ENCODE results near the gene ZNF8. TPM values are rescaled to one million over a fixed set of nuclear protein-coding genes. Genes with fewer than 3 reads are reported as not detected.
"Not testable (repeated sequence)": the region's sequence is repeated elsewhere in the genome, so short reads cannot be mapped to it uniquely, and the experiment has no call there.

The ZNF8 gene
- total and polyA plus RNA-seq, 2 donors, result 3.7 to 4.1 TPM

- DNase-seq (ENCODE audit: low read depth in 6 of 9, low spot score in 9 of 9), result peak; percentile 89 to 97 (median 93)
- Histone ChIP-seq H3K36me3 (ENCODE audit: control insufficient read depth in 2 of 2, insufficient read depth in 2 of 2, low read length in 1 of 2) (peaks cover 15 to 43% of the 10 kb centered on the region in 2 donors), H3K27ac (ENCODE audit: low read depth in 1 of 2, low read length in 1 of 2) (peak within 1 kb of the TSS; percentile 83 to 87), H3K27me3 (ENCODE audit: control insufficient read depth in 2 of 2, insufficient read depth in 1 of 2, low read length in 1 of 2) (no peaks in the 10 kb centered on the region), H3K4me1 (ENCODE audit: control insufficient read depth in 2 of 2, insufficient read depth in 2 of 2, low read length in 2 of 2) (peaks cover 6 to 11% of the 10 kb centered on the region in 2 donors), H3K9me3 (ENCODE audit: control insufficient read depth in 2 of 2, insufficient read depth in 1 of 2, low read length in 1 of 2) (peaks cover 0 to 8% of the 10 kb centered on the region in 2 donors), H3K4me3 (ENCODE audit: low read length in 2 of 2) (peak within 1 kb of the TSS; percentile 66 to 96)
- 1% methylated on average over 55 of the region's 55 CpGs for WGBS
Measured at GRCh38 chr19:58305065-58305931, 26.5 kb downstream of the ZNF8 start, which contains the start of gene ERVK3-1. ERVK3-1 (plus strand) TSS chr19:58305377; CDS start chr19:58312169, 6,792 bp downstream.

GRCh38 chr19:58305932-58306323 is 27.2 kb downstream of the ZNF8 start:
- H3K36me3 ChIP-seq (ENCODE audit: control insufficient read depth in 2 of 2, insufficient read depth in 2 of 2, low read length in 1 of 2), result peaks cover 12 to 39% of the 10 kb centered on the region in 2 donors
- H3K27ac ChIP-seq (ENCODE audit: low read depth in 1 of 2, low read length in 1 of 2), result peak overlapping the region in 1 of 2 donors; percentile 83
- WGBS, result 74% methylated on average over 12 of the region's 12 CpGs

GRCh38 chr19:58307736-58308135 is 29.0 kb downstream of the ZNF8 start:
- no peak for DNase-seq (ENCODE audit: low read depth in 6 of 9, low spot score in 9 of 9)
- Histone ChIP-seq H3K36me3 (ENCODE audit: control insufficient read depth in 2 of 2, insufficient read depth in 2 of 2, low read length in 1 of 2) (peaks cover 25 to 53% of the 10 kb centered on the region in 2 donors), H3K27me3 (ENCODE audit: control insufficient read depth in 2 of 2, insufficient read depth in 1 of 2, low read length in 1 of 2) (no peaks in the 10 kb centered on the region), H3K4me3 (ENCODE audit: low read length in 2 of 2) (no peak overlapping the region), H3K9me3 (ENCODE audit: control insufficient read depth in 2 of 2, insufficient read depth in 1 of 2, low read length in 1 of 2) (peaks cover 3 to 13% of the 10 kb centered on the region in 2 donors), H3K27ac (ENCODE audit: low read depth in 1 of 2, low read length in 1 of 2) (no peak overlapping the region), H3K4me1 (ENCODE audit: control insufficient read depth in 2 of 2, insufficient read depth in 2 of 2, low read length in 2 of 2) (peaks cover 6 to 11% of the 10 kb centered on the region in 2 donors)
- WGBS, result 98% methylated on average over 4 of the region's 4 CpGs

More at GRCh38 chr19:58305932-58306323, 27.2 kb downstream of the ZNF8 start:
- peaks cover 0 to 4% of the 10 kb centered on the region in 2 donors for H3K9me3 ChIP-seq (ENCODE audit: control insufficient read depth in 2 of 2, insufficient read depth in 1 of 2, low read length in 1 of 2)
- no peak for DNase-seq (ENCODE audit: low read depth in 6 of 9, low spot score in 9 of 9)
- peak overlapping the region; percentile 66 to 96 for H3K4me3 ChIP-seq (ENCODE audit: low read length in 2 of 2)
- H3K27me3 ChIP-seq (ENCODE audit: control insufficient read depth in 2 of 2, insufficient read depth in 1 of 2, low read length in 1 of 2), result no peaks in the 10 kb centered on the region
- peaks cover 6 to 11% of the 10 kb centered on the region in 2 donors for H3K4me1 ChIP-seq (ENCODE audit: control insufficient read depth in 2 of 2, insufficient read depth in 2 of 2, low read length in 2 of 2)

GRCh38 chr19:58310685-58311084 is 31.9 kb downstream of the ZNF8 start:
- H3K27ac ChIP-seq (ENCODE audit: low read depth in 1 of 2, low read length in 1 of 2); H3K27me3 ChIP-seq (ENCODE audit: control insufficient read depth in 2 of 2, insufficient read depth in 1 of 2, low read length in 1 of 2); H3K4me3 ChIP-seq (ENCODE audit: low read length in 2 of 2); H3K4me1 ChIP-seq (ENCODE audit: control insufficient read depth in 2 of 2, insufficient read depth in 2 of 2, low read length in 2 of 2); DNase-seq (ENCODE audit: low read depth in 6 of 9, low spot score in 9 of 9): not testable (repeated sequence)
- H3K9me3 ChIP-seq (ENCODE audit: control insufficient read depth in 2 of 2, insufficient read depth in 1 of 2, low read length in 1 of 2), result peaks cover 3 to 16% of the 10 kb centered on the region in 2 donors
- WGBS, result 96% methylated on average over 13 of the region's 13 CpGs
- peaks cover 41 to 76% of the 10 kb centered on the region in 2 donors for H3K36me3 ChIP-seq (ENCODE audit: control insufficient read depth in 2 of 2, insufficient read depth in 2 of 2, low read length in 1 of 2)

- DNase-seq (ENCODE audit: low read depth in 6 of 9, low spot score in 9 of 9), result no peak
- H3K4me1 ChIP-seq (ENCODE audit: control insufficient read depth in 2 of 2, insufficient read depth in 2 of 2, low read length in 2 of 2), result peaks cover 0 to 1% of the 10 kb centered on the region in 2 donors
- peaks cover 3 to 12% of the 10 kb centered on the region in 2 donors for H3K9me3 ChIP-seq (ENCODE audit: control insufficient read depth in 2 of 2, insufficient read depth in 1 of 2, low read length in 1 of 2)
- WGBS, result 96% methylated on average over 7 of the region's 7 CpGs
- H3K36me3 ChIP-seq (ENCODE audit: control insufficient read depth in 2 of 2, insufficient read depth in 2 of 2, low read length in 1 of 2), result peaks cover 47 to 73% of the 10 kb centered on the region in 2 donors
- H3K27ac ChIP-seq (ENCODE audit: low read depth in 1 of 2, low read length in 1 of 2), result no peak overlapping the region
- H3K27me3 ChIP-seq (ENCODE audit: control insufficient read depth in 2 of 2, insufficient read depth in 1 of 2, low read length in 1 of 2), result no peaks in the 10 kb centered on the region
- H3K4me3 ChIP-seq (ENCODE audit: low read length in 2 of 2), result no peak overlapping the region
Measured at GRCh38 chr19:58311345-58311865, 32.6 kb downstream of the ZNF8 start.

- H3K36me3 ChIP-seq (ENCODE audit: control insufficient read depth in 2 of 2, insufficient read depth in 2 of 2, low read length in 1 of 2), result peaks cover 39% of the 10 kb centered on the region in 2 donors
- H3K9me3 ChIP-seq (ENCODE audit: control insufficient read depth in 2 of 2, insufficient read depth in 1 of 2, low read length in 1 of 2), result peaks cover 3 to 12% of the 10 kb centered on the region in 2 donors
- H3K27me3 ChIP-seq (ENCODE audit: control insufficient read depth in 2 of 2, insufficient read depth in 1 of 2, low read length in 1 of 2), result no peaks in the 10 kb centered on the region
- no peak overlapping the region for H3K27ac ChIP-seq (ENCODE audit: low read depth in 1 of 2, low read length in 1 of 2)
- DNase-seq (ENCODE audit: low read depth in 6 of 9, low spot score in 9 of 9), result no peak
- 100% methylated on average over 2 of the region's 2 CpGs for WGBS
- H3K4me1 ChIP-seq (ENCODE audit: control insufficient read depth in 2 of 2, insufficient read depth in 2 of 2, low read length in 2 of 2), result no peaks in the 10 kb centered on the region
- no peak overlapping the region for H3K4me3 ChIP-seq (ENCODE audit: low read length in 2 of 2)
Measured at GRCh38 chr19:58315580-58315979, 36.8 kb downstream of the ZNF8 start.

GRCh38 chr19:58317476-58318072 is 38.8 kb downstream of the ZNF8 start:
- Histone ChIP-seq H3K27me3 (ENCODE audit: control insufficient read depth in 2 of 2, insufficient read depth in 1 of 2, low read length in 1 of 2) (no peaks in the 10 kb centered on the region), H3K36me3 (ENCODE audit: control insufficient read depth in 2 of 2, insufficient read depth in 2 of 2, low read length in 1 of 2) (peaks cover 24 to 25% of the 10 kb centered on the region in 2 donors), H3K27ac (ENCODE audit: low read depth in 1 of 2, low read length in 1 of 2) (no peak overlapping the region), H3K9me3 (ENCODE audit: control insufficient read depth in 2 of 2, insufficient read depth in 1 of 2, low read length in 1 of 2) (peaks cover 0 to 3% of the 10 kb centered on the region in 2 donors), H3K4me1 (ENCODE audit: control insufficient read depth in 2 of 2, insufficient read depth in 2 of 2, low read length in 2 of 2) (no peaks in the 10 kb centered on the region), H3K4me3 (ENCODE audit: low read length in 2 of 2) (no peak overlapping the region)
- 74% methylated on average over 7 of the region's 7 CpGs for WGBS
- peak in 5 of 9 donors; percentile 19 to 57 (median 37) for DNase-seq (ENCODE audit: low read depth in 6 of 9, low spot score in 9 of 9)

- 91% methylated on average over 4 of the region's 4 CpGs for WGBS
- H3K4me3 ChIP-seq (ENCODE audit: low read length in 2 of 2), result no peak overlapping the region
- H3K36me3 ChIP-seq (ENCODE audit: control insufficient read depth in 2 of 2, insufficient read depth in 2 of 2, low read length in 1 of 2), result peaks cover 18% of the 10 kb centered on the region in 2 donors
- peaks cover 0 to 3% of the 10 kb centered on the region in 2 donors for H3K9me3 ChIP-seq (ENCODE audit: control insufficient read depth in 2 of 2, insufficient read depth in 1 of 2, low read length in 1 of 2)
- DNase-seq (ENCODE audit: low read depth in 6 of 9, low spot score in 9 of 9), result no peak
- no peak overlapping the region for H3K27ac ChIP-seq (ENCODE audit: low read depth in 1 of 2, low read length in 1 of 2)
- no peaks in the 10 kb centered on the region for H3K27me3 ChIP-seq (ENCODE audit: control insufficient read depth in 2 of 2, insufficient read depth in 1 of 2, low read length in 1 of 2)
- no peaks in the 10 kb centered on the region for H3K4me1 ChIP-seq (ENCODE audit: control insufficient read depth in 2 of 2, insufficient read depth in 2 of 2, low read length in 2 of 2)
Measured at GRCh38 chr19:58318297-58318696, 39.5 kb downstream of the ZNF8 start.

GRCh38 chr19:58319241-58319640 is 40.5 kb downstream of the ZNF8 start:
- H3K36me3 ChIP-seq (ENCODE audit: control insufficient read depth in 2 of 2, insufficient read depth in 2 of 2, low read length in 1 of 2), result peaks cover 11 to 13% of the 10 kb centered on the region in 2 donors
- H3K27me3 ChIP-seq (ENCODE audit: control insufficient read depth in 2 of 2, insufficient read depth in 1 of 2, low read length in 1 of 2), result no peaks in the 10 kb centered on the region
- H3K27ac ChIP-seq (ENCODE audit: low read depth in 1 of 2, low read length in 1 of 2), result no peak overlapping the region

More at GRCh38 chr19:58319241-58319640, 40.5 kb downstream of the ZNF8 start:
- 93% methylated on average over 10 of the region's 10 CpGs for WGBS
- H3K4me1 ChIP-seq (ENCODE audit: control insufficient read depth in 2 of 2, insufficient read depth in 2 of 2, low read length in 2 of 2), result no peaks in the 10 kb centered on the region
- no peak overlapping the region for H3K4me3 ChIP-seq (ENCODE audit: low read length in 2 of 2)
- DNase-seq (ENCODE audit: low read depth in 6 of 9, low spot score in 9 of 9), result no peak
- H3K9me3 ChIP-seq (ENCODE audit: control insufficient read depth in 2 of 2, insufficient read depth in 1 of 2, low read length in 1 of 2), result no peaks in the 10 kb centered on the region
